Natural killer cell (primary cell): ENCODE measurements around the gene RPL19. TPM values are rescaled to one million over a fixed set of nuclear protein-coding genes. Genes with fewer than 3 reads are reported as not detected.

Experiments used
- ATAC-seq, 3 donors: fragments of 150-1000 bp in 2 of 3; fragments of 200-7000 bp in 1 of 3; cut with Tn5 transposase; 1 replicate in 1 of 3; 2 replicates in 2 of 3; pipeline ENCODE4 v1.10.0; 2021; ENCODE audit warnings: mild to moderate bottlenecking in 2 of 3, moderate library complexity in 2 of 3
- DNase-seq, 2 donors: peaks; one replicate each; pipeline versions ENCODE4 v3.0.0 to v3.0.0-alpha.2; 2013 to 2021; ENCODE audit warnings: mixed read lengths in 1 of 2
- H3K27ac ChIP-seq: one replicate; pipeline ENCODE4 v1.5.1; 2013; ENCODE audit warnings: mild to moderate bottlenecking, low read length
- H3K27me3 ChIP-seq: one replicate; pipeline ENCODE4 v1.6.1; 2013; ENCODE audit warnings: low read length; ENCODE audit not compliant: control insufficient read depth, insufficient read depth
- H3K36me3 ChIP-seq: one replicate; pipeline ENCODE4 v1.6.1; 2013; ENCODE audit warnings: low read length; ENCODE audit not compliant: control insufficient read depth, insufficient read depth
- H3K4me1 ChIP-seq: one replicate; pipeline ENCODE4 v1.6.1; 2013; ENCODE audit warnings: low read length; ENCODE audit not compliant: control insufficient read depth, insufficient read depth
- H3K4me3 ChIP-seq: one replicate; pipeline ENCODE4 v1.5.1; 2013; ENCODE audit warnings: low read length
- H3K9me3 ChIP-seq: one replicate; pipeline ENCODE4 v1.6.1; 2013; ENCODE audit warnings: low read length; ENCODE audit not compliant: control insufficient read depth, insufficient read depth
- H3K27ac Mint-ChIP-seq, 2 donors: one replicate each; pipeline ENCODE4 v1.8.0; 2022; ENCODE audit warnings: mild to moderate bottlenecking in 2 of 2, mixed read lengths in 2 of 2, moderate library complexity in 1 of 2
- H3K27me3 Mint-ChIP-seq, 2 donors: one replicate each; pipeline ENCODE4 v1.8.0; 2022; ENCODE audit warnings: low read depth in 2 of 2, mixed read lengths in 2 of 2
- H3K36me3 Mint-ChIP-seq: one replicate; pipeline ENCODE4 v1.8.0; 2022; ENCODE audit warnings: mixed read lengths
- H3K4me1 Mint-ChIP-seq, 2 donors: one replicate each; pipeline ENCODE4 v1.8.0; 2022; ENCODE audit warnings: mixed read lengths in 2 of 2
- H3K4me3 Mint-ChIP-seq: one replicate; pipeline ENCODE4 v1.8.0; 2022; ENCODE audit warnings: mild to moderate bottlenecking, moderate library complexity, mixed read lengths
- H3K9me3 Mint-ChIP-seq, 2 donors: one replicate each; pipeline ENCODE4 v1.8.0; 2022; ENCODE audit warnings: mixed read lengths in 2 of 2
- WGBS: methylation state at CpG from one replicate; pipeline ENCODE4 v1.1.7; 2013; ENCODE audit warnings: missing lambda C conversion rate; ENCODE audit not compliant: insufficient coverage; 5-methylcytosine and 5-hydroxymethylcytosine counted together
- intact Hi-C: fragments of 100-400 bp; cut with micrococcal nuclease; formaldehyde crosslinking; loops from one replicate; pipeline ENCODE4 v1.14.2; 2022
- total RNA-seq, 4 donors: library from RNA; stranded (reverse); fragments of 120-200 nt in 1 of 4; gene quantifications; one replicate each; pipeline versions ENCODE4 v1.2.3 to v1.2.4, GENCODE V29; 2013 to 2022
- TF ChIP-seq, protein P1 (sequence below): fragments of 200-600 bp; IDR thresholded peaks from one replicate; pipeline ENCODE4 v1.8.0; 2022; ENCODE audit warnings: antibody characterized with exemption

The RPL19 gene
- total RNA-seq, 3 donors from 2014 or later (not counting 1 experiment from before 2014, with no cell fraction given) = 1,182 to 1,484 (median 1,482) TPM

DNA sequence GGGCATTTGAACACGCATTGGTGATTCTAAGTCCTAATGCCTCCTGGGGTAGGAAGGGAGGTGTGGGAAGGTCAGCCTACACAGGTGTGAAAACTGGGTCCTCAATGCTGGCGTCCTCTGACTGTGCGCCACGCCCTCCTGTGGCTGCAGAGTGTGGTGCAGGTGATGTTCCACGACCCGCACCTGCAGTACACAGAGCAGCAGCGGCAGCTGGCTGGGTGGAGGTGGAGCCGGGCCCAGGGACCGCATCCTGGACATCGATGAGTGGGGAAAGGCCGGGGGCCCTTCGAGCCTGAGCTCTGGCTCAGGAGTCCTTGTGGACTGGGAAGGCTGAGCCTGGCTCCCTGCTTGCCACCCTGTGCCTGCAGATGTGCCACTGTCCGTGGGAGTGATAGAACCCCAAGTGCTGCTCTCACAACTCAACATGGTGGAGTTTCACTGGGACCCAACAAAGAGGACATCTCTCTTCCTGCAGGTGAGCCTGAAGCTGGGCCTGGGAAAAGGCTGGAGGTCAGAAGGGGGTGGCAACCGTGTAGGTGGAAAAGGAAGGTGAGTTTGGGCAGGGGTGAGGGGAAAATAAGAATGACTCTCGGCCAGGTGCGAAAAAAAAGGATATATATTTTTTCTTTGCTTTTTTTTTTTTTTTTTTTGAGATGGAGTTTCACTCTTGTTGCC is 39.7 kb downstream of the RPL19 start:
- H3K27ac ChIP-seq = no peak overlapping the region
- peaks cover 0 to 2% of the 10 kb centered on the region in 2 donors for H3K27me3 Mint-ChIP-seq
- H3K9me3 Mint-ChIP-seq = no peaks in the 10 kb centered on the region
- ATAC-seq = peak; percentile 44 to 57 (median 51)
- no peaks in the 10 kb centered on the region for H3K36me3 Mint-ChIP-seq
- H3K4me1 ChIP-seq = peaks cover 39% of the 10 kb centered on the region
- TF ChIP-seq, protein P1, sequence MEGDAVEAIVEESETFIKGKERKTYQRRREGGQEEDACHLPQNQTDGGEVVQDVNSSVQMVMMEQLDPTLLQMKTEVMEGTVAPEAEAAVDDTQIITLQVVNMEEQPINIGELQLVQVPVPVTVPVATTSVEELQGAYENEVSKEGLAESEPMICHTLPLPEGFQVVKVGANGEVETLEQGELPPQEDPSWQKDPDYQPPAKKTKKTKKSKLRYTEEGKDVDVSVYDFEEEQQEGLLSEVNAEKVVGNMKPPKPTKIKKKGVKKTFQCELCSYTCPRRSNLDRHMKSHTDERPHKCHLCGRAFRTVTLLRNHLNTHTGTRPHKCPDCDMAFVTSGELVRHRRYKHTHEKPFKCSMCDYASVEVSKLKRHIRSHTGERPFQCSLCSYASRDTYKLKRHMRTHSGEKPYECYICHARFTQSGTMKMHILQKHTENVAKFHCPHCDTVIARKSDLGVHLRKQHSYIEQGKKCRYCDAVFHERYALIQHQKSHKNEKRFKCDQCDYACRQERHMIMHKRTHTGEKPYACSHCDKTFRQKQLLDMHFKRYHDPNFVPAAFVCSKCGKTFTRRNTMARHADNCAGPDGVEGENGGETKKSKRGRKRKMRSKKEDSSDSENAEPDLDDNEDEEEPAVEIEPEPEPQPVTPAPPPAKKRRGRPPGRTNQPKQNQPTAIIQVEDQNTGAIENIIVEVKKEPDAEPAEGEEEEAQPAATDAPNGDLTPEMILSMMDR = peak; percentile 58
- intact Hi-C loops = loop anchor here (5.0 kb wide), 1 partner anchor 172 kb away; no protein-coding TSS in a partner anchor
- WGBS = 29% methylated on average over 16 of the region's 16 CpGs
- no peak overlapping the region for H3K4me3 ChIP-seq
- no peak overlapping the region for H3K4me3 Mint-ChIP-seq
- peak; percentile 47 to 86 for DNase-seq
- no peaks in the 10 kb centered on the region for H3K27me3 ChIP-seq
- no peaks in the 10 kb centered on the region for H3K36me3 ChIP-seq
- H3K9me3 ChIP-seq = no peaks in the 10 kb centered on the region
- peak overlapping the region in 1 of 2 donors; percentile 90 for H3K27ac Mint-ChIP-seq
- H3K4me1 Mint-ChIP-seq = peaks cover 16 to 37% of the 10 kb centered on the region in 2 donors

DNA sequence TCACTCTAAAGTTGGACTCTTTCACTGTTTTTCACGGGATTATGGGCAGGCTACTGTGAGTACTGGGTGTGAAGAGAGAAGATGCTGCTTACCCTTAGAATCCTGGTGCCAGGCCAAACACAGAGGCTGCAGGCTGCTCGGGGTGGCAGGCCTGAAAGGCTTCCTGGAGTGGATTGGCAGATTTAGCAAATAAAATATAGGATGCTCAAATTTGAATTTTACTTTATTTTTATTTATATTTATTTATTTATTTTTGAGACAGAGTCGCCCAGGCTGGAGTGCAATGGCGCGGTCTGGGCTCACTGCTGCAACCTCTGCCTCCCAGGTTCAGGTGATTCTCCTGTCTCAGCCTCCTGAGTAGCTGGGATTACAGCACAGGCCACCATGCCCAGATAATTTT is 40.5 kb downstream of the RPL19 start:
- no peaks in the 10 kb centered on the region for H3K9me3 ChIP-seq
- no peak for DNase-seq
- Mint-ChIP-seq H3K9me3 (no peaks in the 10 kb centered on the region), H3K4me1 (peaks cover 16 to 33% of the 10 kb centered on the region in 2 donors), H3K27ac (no peak overlapping the region), H3K27me3 (peaks cover 0 to 3% of the 10 kb centered on the region in 2 donors), H3K36me3 (no peaks in the 10 kb centered on the region), H3K4me3 (no peak overlapping the region)
- intact Hi-C loops = no loop called here
- no peak overlapping the region for H3K4me3 ChIP-seq
- WGBS = 92% methylated on average over 5 of the region's 5 CpGs
- TF ChIP-seq, protein P1 = no peak
- no peak overlapping the region for H3K27ac ChIP-seq
- no peaks in the 10 kb centered on the region for H3K27me3 ChIP-seq
- H3K4me1 ChIP-seq = peaks cover 42% of the 10 kb centered on the region
- ATAC-seq = no peak
- no peaks in the 10 kb centered on the region for H3K36me3 ChIP-seq

DNA sequence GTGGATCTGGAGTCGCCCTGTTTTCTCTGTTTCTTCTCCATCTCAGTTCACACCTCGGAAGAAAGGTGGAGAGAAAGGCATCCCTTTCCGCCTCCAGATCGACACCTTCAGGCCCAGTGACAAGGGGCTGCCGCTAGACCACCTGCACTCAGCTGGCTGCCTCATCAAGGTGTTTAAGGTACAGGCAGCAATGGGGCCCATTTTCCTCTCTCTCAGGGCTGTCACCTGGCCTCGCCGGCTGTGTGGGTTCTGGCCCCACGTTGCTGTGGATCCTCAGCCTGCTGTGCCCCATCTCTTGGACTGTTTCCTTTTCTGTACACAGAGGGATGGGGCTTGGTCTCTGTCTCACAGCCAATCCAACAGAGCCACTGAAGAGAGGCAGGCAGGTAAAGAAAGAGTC is 43.1 kb downstream of the RPL19 start:
- Mint-ChIP-seq H3K4me3 (no peak overlapping the region), H3K27ac (no peak overlapping the region), H3K4me1 (peaks cover 16 to 29% of the 10 kb centered on the region in 2 donors), H3K27me3 (peaks cover 0 to 3% of the 10 kb centered on the region in 2 donors), H3K36me3 (no peaks in the 10 kb centered on the region), H3K9me3 (no peaks in the 10 kb centered on the region)
- Histone ChIP-seq H3K27ac (no peak overlapping the region), H3K27me3 (no peaks in the 10 kb centered on the region), H3K4me3 (no peak overlapping the region), H3K36me3 (no peaks in the 10 kb centered on the region), H3K9me3 (no peaks in the 10 kb centered on the region), H3K4me1 (peaks cover 33% of the 10 kb centered on the region)
- no peak for DNase-seq
- ATAC-seq = no peak
- 85% methylated on average over 8 of the region's 8 CpGs for WGBS
- TF ChIP-seq, protein P1 = no peak
- intact Hi-C loops = no loop called here
